NCI-H82 treated with DMSO at 0.1 percent for 48 hours (cell line): Measurements from ENCODE around the gene BAZ1B.
"Not testable (repeated sequence)": the region's sequence is repeated elsewhere in the genome, so short reads cannot be mapped to it uniquely, and the experiment has no call there.

Source experiments
- DNase-seq: peaks from one replicate; lab custom pipeline; 2025; ENCODE audit not compliant: unreplicated experiment; lab: John Stamatoyannopoulos, UW

The BAZ1B gene

DNA sequence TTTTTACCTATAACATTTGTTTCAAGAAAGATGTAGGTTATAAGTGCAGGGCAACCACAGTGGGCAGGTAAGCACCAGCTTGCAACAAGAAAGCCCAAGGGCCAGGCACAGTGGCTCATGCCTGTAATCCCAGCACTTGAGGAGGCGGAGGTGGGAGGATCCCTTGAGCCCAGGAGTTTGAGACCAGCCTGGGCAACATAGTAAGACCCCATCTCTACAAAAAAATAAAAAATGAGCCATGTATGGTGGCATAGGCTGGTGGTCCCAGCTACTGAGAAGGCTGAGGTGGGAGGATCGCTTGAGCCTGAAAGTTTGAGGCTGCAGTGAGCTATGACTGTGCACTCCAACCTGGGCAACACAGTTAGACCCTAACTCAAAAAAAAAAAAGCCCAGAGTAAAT lies 22.6 kb upstream of the BAZ1B start:
- DNase-seq: no peak

DNA sequence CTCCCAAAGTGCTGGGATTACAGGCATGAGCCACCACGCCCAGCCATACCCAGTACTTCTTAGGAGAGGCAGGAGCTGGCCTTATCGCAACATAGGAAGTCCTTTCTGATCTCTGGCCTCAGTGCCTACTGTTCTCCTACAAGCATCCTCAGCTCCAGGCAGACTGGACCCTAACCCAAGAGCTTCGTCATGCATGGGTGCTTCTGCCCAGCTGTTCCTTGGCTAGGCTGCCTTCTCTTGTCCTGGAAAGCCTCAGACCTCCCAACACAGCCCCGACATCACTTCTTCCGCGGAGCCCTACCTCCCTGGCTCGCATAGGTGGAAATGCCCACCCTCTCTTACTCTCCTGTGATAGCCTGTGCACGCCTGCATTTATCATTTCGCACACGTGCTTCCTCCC lies 19.6 kb upstream of the BAZ1B start:
- no peak for DNase-seq

DNA sequence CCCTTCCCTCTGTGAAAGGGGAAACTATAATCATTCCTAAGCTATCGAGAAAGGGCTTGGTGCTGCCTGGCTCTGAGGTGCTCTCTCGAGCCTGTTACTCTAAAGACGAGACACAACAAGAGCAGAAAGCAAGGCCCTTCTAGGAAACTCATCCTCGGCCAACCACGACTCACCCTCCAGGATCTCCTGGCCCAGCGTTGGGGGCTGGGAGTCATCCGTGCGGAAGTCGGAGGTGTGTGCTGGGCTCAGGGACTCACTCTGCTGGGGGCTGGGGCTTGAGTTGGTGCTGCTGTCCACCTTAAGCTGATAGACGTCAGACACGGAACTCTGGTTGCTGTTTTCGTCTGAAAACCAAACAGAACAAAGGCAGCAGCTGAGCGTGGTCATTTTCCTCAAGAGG lies 17.6 kb upstream of the BAZ1B start:
- DNase-seq: no peak

DNA sequence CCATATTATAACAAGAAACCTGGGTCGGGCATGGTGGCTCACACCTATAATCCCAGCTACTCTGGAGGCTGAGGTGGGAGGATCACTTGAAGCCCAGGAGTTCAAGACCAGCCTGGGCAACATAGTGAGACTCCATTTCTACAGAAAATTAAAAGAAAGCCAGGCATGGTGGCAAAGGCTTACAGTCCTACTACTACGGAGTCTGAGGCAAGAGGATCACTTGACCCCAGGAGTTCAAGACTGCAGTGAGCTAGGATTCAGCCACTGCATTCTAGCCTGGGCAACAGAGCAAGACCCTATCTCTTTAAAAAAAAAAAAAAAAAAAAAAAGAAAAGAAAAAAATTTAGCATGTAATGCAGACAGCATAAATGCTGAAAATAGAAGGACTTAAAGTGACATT lies 16.4 kb upstream of the BAZ1B start:
- not testable (repeated sequence) for DNase-seq

DNA sequence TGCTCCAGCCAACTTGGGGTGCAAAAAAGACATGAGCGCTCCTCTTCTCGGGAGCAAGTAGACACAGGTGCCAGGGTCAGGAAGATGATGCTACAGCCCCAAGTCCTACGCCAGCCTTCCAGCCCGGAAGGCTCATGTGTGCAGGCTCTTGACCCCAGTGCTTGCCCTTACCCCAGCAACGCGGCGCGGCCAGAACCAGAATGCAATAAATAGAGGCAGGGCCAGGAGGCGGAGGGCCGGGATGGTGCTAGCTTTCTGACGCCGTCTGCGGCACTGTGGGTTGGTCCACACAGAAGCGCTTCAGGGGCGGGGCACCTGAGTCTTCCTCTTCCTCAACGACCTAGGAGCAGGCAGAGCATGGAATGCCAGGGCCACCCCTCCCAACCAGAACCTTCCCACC lies 15.0 kb upstream of the BAZ1B start:
- no peak for DNase-seq

DNA sequence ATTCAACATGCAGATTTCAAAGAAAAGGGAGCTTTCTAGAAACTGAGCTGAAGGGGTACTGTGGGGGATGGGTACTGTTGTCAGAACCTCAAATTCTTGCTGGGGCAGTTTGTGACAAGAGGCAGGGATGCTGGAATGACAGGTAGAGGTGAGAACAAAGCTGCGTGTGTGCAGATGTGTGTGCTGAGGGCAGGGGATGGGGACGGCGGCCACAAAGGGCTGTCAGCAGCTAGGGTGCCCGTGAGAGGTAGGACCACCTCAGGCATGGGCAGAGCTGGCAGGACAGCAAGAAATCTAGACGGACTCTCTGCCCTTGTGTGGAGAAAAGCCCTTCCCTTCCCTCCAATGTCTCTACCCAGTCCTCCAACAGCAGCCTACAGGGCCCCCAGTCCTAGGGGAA lies 14.4 kb upstream of the BAZ1B start:
- DNase-seq: no peak

DNA sequence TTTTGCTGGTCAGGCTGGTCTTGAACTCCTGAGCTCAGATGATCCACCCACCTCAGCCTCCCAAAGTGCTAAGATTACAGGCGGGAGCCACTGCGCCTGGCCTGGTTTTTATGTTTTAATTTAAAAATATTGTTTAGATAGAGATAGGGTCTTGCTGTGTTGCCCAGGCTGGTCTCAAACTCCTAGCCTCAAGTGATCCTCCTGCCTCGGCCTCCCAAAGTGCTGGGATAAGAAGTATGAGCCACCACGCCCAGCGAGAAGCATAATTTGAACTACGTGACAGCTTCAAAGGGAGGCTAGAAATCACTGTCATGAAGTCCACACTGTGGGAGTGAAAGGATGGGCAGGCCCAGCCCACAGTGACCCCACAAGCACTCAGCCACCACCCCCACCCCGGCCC lies 13.8 kb upstream of the BAZ1B start:
- DNase-seq: not testable (repeated sequence)

DNA sequence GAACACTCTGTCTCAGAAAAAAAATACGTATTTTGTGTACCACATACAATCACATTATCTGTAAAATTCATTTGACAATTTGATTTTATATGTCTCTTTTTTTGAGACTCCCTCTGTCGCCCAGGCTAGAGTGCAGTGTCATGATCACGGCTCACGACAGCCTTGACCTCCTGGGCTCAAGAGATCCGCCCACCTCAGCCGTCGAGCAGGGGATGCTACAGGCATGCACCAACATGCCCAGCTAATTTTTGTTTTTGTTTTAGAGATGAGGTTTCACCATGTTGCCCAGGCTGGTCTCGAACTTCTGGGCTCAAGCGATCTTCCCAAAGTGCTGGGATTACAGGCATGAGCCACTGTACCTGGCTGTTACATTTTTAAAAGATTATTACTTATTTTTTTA lies 11.6 kb upstream of the BAZ1B start:
- no peak for DNase-seq

DNA sequence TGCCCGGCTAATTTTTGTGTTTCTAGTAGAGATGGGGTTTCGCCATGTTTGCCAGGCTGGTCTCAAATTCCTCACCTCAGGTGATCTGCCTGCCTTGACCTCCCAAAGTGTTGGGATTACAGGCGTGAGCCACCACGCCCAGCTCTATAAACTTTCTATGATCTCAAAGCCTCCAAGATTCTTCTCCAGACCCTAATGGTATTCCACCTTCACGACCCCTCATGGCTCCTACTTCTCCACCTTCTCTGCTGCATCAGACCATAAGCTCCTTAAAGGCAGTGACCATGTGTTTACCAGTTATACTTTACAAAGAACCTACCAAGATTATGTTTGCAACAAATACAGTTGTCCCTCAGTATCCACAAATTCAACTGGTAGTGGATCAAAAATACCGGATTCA lies 10.1 kb upstream of the BAZ1B start:
- DNase-seq: no peak

DNA sequence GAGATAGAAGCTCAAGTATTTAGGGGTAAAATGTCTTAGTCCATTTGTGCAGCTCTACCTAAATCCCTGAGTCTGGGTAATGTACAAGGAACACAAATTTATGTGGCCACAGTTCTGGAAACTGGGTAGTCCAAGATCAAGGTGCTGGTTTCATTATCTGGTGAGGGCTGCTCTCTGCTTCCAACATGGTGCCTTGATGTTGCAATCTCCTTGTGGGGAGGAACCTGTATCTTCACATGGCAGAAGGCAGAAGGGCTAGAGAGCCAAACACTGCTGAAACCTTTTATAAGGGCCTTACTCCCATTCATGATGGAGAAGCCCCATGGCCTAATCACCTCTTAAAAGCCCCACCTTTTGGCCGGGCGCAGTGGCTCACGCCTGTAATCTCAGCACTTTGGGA lies 8.7 kb upstream of the BAZ1B start:
- no peak for DNase-seq

DNA sequence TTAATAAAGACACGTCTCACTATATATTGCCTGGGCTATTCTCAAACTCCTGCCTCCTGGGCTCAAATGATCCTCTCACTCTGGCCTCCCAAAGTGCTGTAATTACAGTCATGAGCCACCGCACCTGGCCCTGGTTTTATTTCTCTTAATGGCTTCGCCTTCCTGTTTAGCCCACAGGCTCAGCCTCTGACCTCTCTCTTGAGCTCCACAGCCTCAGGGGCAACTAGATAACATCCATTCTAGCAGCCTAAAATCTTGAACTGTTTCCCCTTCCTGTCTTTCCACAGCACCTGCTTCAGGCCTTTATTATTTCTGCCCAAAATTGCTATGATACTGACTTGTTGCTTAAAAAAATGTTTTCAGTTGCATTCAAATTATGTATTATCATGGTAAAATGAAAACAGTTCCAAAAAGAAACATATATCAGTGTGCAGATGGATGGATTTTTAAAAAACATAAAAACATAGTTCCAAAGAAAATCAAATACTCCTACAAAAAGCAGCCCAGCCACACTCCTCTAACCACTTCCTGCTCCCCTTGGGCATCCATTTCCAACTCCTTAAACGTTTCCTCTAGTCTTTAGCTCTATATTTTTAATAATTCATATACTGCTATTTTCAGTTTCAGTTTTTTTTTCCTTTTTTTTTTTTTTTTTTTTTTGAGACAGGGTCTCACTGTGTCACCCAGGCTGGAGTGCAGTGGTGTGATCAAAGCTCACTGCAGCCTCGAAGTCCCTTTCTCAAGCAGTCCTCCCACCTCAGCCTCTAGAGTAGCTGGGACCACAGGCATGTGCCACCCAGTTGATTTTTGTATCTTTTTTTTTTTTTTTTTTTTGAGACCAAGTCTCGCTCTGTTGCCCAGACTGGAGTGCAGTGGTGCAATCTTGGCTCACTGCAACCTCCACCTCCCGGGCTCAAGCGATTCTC lies 5.1 kb upstream of the BAZ1B start:
- no peak for DNase-seq

DNA sequence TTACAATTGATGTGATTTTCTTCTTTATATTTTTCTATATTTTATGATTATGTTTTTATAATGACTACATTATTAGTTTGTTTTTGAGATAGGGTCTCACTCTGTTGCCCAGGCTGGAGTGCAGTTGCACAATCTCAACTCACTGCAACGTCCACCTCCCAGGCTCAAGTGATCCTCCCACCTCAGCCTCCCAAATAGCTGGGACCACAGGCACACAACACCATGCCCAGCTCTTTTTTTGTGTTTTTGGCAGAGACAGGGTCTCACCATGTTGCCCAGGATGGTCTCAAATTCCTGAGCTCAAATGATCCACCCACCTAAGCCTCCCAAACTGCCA lies 4.0 kb upstream of the BAZ1B start:
- DNase-seq: not testable (repeated sequence)

DNA sequence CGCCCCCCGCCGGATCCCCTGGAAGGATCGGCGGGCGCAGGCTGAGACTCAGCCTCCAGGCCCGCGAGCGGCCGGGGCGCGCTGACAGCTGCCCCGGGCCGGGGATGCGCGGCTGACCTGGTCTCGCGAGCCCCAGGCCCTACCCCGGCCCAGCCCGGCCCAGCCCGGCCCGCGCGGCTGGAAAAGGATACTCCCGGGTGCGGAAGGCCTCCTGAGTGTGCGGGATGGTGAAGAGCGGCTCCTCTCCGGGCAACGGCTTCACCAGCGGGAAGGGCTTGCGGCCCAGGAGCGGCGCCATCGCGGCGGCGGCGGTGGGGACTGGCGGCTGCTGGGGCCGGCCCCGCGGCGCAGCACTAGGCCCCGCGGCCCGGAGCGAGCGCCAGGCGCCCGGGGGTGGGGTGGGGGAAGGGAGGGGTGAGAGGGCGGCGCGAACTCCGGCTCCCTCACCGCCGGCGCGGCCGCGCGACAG lies 423 bp downstream of the BAZ1B start:
- no peak for DNase-seq

DNA sequence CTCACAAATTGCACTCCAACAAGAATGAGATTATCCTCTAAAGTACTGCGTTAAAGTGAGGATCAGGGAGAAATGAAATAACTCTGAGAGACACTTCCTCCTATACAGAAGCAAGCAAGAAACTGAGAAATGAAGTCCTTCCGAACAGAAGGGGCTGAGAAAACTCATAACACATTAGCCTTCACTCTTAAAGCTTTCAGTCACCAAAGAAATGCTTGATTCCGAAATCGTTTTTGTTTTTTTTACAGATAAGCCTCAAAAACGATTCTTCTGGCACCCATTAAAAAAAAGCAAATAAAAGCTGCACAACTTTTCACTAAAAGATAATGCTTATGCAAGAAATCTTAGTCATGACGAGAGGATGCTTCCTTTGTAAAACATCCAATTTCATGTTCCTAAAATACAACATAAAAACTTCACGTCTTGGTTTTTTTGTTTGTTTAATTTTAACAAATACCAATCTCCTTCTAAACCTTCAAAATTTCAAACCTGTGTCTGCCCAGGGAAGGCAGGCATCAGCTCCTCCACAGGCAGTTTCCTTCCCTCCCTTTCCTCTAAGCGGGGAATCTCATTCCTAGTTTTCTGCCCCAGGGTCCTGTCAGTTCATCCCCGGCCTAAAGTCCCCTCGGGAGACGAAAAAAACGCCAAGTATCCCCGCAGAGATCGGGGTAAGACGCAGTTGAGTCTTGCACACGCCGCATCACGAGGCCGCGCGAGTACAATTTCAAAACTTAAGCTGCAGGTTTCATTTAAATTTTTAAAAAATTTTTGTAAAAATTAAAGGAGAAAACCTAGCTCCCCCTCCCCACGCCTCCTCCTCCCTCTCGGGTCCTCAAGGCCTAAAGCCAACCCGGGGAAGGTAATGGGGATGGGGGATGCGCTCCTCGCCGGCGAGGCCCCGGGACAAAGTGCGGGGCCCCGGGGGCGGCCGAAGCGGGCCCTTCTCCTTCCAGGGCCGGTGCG lies 1.1 kb downstream of the BAZ1B start:
- no peak for DNase-seq

DNA sequence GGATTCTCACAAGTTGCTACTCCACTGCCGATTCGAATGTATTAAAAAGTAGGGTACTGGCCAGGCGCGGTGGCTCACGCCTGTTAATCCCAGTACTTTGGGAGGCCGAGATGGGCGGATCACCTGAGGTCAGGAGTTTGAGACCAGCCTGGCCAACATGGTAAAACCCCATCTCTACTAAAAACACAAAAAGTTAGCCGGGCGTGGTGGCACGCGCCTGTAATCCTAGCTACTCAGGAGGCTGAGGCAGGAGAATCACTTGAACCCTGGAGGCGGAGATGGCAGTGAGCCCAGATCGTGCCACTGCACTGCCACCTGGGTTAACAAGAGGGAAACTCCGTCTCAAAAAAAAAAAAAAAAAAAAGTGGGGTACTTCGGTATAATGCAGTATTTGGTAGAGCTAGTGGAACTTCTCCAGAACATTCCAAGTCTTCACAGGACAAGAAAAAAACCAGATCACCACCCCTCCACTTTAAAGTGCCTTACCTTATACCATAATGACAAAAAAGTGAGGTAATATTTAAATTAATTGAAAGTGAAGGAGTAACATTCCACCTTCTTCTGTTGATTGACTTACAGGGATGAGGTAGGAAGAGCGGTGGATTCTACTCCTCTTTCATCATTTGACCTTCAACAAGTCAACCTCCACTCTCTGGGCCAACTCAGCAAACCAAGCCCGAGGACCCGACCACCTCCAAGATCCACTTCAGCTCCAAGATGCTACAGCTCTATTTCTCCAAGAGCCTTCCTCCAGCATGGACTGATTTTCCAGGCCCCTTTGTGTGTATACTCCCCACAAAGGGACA lies 2.0 kb downstream of the BAZ1B start:
- DNase-seq: no peak

DNA sequence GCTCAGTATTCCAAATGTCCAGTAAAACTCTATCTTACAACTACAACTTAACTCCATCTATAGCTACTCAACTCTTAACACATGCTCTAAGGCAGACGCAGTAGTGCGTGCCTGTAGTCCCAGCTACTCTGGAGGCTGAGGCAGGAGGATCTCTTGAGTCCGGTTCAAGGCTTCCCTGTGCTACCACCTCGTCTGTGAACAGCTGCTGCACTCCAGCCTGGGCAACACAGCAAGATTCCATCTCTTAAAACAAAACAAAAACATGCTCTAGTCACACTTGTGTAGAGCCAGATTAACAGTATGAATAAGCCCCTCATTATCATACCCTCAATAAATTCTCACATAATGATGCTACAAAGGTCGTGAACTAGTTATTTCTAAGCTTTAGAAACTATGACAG lies 3.6 kb downstream of the BAZ1B start:
- DNase-seq: no peak

DNA sequence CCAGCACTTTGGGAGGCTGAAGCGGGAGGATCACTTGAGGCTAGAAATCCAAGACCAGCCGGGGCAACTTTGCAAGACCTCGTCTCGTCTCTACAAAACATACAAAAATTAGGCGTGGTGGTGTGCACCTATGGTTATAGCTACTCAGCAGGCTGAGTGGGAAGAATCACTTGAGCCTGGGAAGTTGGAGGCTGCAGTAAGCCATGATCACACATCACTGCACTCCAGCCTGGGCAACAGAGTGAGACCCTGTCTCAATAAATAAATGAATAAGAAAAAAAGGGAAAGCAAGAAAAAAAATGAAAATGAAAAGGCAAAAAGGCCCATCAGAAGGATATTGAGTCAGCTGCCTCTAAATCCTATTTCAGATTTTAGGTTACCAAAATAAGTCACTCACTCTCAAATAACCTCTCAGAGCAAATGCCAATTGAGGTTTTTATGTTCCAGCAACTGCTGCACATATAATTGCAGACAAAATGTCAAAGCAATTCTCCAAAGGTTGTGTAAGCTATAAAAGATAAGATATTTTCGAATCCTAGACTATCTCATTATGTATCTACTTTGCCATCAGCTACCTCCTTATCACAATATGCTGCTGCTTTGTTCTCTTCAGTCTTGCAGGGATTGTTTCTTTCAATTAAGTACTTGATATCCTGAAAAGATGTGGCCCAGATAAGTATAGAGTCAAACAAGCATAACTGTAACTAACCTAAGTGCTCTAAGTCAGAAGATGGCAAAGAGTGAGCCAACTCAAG lies 4.7 kb downstream of the BAZ1B start:
- DNase-seq: no peak

DNA sequence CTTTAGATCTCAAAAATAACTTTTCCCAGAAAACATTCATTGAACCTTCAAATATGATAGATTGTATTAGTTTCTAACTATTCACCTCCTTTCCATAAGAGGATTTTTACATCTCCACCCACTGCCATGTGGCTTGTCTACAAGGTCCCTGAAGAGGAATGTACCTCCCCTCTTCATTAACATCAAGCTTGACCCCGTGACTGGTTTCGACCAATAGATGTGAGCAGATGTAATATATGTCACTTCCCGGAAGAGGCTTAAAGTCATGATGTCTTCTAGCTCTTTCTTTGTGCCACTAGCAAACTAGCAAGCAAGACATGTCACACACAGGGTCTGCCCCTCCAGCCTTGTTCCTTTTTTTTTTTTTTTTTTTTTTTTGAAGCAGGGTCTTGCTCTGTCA lies 6.9 kb downstream of the BAZ1B start:
- no peak for DNase-seq

DNA sequence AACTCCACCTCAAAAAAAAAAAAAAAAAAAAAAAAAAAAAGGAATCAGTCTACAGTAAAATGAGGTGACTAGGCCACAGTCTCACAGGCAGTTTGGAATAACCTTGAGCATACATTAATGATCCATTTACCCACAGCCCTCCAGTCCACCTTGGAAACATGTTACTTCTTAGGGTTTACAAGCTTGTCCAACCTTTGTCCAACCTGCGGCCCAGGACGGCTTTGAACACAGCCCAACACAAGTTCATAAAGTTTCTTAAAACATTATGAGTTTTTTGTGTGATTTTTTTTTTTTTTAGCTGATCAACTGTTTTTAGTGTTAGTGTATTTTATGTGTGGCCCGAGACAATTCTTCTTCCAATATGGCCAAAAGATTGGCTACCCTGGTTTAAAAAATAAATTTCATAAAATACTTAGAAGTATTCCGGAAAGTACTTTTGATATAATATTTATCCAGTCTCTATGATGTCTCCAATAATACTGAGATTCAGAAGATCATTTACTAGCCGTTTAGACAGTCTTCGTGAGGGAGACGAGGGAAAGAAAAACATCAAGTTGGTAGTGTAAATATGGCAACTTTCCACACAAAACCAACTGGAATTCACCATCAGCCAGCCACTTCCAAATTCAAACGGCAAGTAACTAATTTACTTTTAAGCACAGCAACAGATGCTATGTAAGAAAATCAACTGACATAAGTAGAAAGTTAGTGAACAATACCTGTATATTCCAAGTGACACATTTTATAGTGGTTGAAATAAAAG lies 9.9 kb downstream of the BAZ1B start:
- DNase-seq: no peak

DNA sequence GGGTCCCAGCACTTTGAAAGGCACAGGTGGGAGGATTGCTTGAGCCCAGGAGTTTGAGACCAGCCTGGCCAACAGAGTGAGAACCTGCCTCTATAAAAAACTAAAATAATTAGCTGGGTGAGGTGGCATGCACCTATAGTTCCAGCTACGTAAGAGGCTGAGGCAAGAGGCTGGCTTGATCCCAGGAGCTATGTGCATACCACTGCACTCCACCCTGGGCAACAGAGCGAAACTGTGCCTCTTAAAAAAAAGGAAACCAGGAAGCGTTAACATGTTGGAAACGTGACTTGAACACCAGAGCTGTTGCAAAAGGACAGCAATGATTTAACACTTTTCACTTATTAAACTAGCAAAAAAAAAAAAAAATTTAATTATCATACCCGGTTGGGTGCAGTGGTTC lies 12.6 kb downstream of the BAZ1B start:
- DNase-seq: no peak
